HG02763 (cell line): Measurements from ENCODE around the gene UGGT2.
"Not testable (repeated sequence)": the region's sequence is repeated elsewhere in the genome, so short reads cannot be mapped to it uniquely, and the experiment has no call there.

Experiments used
- ATAC-seq: cut with Tn5 transposase; IDR thresholded peaks from one replicate; pipeline ENCODE4 v1.9.1; 2021; ENCODE audit warnings: mild to moderate bottlenecking, moderate library complexity; ENCODE audit not compliant: unreplicated experiment

The UGGT2 gene

DNA sequence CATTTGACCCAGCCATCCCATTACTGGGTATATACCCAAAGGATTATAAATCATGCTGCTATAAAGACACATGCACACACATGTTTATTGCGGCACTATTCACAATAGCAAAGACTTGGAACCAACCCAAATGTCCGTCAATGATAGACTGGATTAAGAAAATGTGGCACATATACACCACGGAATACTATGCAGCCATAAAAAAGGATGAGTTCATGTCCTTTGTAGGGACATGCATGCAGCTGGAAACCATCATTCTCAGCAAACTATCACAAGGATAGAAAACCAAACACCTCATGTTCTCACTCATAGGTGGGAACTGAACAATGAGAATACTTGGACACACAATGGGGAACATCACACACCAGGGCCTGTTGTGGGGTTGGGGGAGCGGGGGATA lies 2.2 kb downstream of the UGGT2 start:
- ATAC-seq: not testable (repeated sequence)

GRCh38 chr13:96046449-96047126 lies 6.6 kb downstream of the UGGT2 start:
- not testable (repeated sequence) for ATAC-seq

- no peak for ATAC-seq
These were observed 9.0 kb downstream of the UGGT2 start for GRCh38 chr13:96044238-96044637.

GRCh38 chr13:96041326-96042110 lies 11.7 kb downstream of the UGGT2 start:
- no peak for ATAC-seq

- no peak for ATAC-seq
These were observed 16.7 kb downstream of the UGGT2 start for GRCh38 chr13:96036515-96036914.

- ATAC-seq: no peak
These were observed 18.5 kb downstream of the UGGT2 start for GRCh38 chr13:96034662-96035061.

DNA sequence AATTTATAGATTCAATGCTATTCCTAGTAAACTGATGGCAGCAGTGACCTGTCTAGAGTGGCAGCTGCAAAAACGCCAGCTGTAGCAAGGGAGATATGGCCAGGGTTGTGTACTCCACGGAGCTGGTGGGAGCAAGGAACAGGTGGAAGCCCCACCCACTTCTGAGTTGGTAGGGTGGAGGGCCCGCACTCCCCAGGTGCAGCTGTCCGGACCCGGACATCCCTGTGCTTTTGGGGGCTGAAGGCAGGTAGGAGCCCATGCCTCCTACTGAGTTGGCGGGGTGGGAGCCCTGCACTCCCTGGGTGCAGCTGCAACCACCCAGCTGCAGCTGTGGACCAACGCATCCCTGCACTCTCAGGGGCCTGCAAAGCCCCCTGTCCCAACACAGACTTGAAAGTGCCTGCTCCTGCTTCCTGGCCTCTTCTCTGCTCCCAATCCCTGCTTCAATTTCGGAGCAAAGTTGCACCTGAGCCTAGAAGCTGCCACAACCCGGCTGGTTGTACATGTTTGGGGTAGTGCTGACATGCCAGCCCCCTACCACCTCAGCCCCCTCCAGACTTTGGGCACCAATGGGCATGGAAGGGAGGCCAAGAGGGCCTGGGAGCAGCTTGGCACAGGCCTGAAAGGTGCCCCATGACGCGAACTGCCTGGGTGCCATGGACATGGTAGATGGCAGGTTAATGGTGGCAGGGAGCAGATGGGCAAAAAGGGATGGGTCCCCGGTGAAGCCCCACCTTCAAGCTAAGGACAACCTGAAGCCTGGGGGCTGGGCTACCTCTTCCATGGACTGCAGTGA lies 19.8 kb downstream of the UGGT2 start:
- no peak for ATAC-seq

GRCh38 chr13:96032717-96033116 lies 20.5 kb downstream of the UGGT2 start:
- no peak for ATAC-seq

- ATAC-seq: no peak
These were observed 24.2 kb downstream of the UGGT2 start for GRCh38 chr13:96029002-96029401.

DNA sequence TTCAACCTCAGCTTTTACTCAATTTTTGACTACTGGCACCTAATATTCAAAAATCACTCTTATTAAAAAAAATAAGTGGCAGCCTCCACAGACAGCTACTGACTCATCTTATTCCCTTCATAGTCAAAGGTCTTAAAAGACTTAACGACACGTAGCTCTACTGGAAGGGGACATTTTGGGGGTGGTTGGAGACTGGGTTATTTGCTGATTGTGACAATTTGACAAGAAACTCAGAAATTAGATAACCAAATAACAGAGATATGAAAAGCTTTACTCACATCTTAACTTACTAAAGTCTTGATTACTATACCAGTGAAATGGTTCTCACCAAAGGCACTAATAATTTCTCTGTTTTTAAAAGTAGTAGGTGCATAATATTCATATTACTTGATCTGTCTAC lies 25.7 kb downstream of the UGGT2 start:
- no peak for ATAC-seq

- no peak for ATAC-seq
These were observed 27.9 kb downstream of the UGGT2 start for GRCh38 chr13:96025283-96025682.

DNA sequence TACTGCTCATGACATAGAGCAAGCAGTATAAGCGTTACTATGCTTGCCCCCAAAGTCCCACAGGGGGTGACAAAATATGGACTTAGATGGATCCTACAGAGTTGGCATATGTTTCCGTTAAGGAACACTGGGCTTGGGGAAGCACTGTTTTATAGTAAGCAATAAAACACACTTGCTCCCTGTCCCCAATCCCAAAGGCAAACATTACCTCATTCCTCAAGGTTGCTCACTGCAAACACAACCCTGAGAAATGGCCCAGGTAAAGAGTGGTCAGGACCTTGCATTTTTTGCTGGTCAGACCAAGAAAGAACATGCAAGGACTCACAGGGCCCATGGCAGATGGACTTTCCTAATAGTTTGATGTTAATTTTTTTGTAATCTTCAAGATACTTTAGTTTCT lies 32.3 kb downstream of the UGGT2 start:
- no peak for ATAC-seq

DNA sequence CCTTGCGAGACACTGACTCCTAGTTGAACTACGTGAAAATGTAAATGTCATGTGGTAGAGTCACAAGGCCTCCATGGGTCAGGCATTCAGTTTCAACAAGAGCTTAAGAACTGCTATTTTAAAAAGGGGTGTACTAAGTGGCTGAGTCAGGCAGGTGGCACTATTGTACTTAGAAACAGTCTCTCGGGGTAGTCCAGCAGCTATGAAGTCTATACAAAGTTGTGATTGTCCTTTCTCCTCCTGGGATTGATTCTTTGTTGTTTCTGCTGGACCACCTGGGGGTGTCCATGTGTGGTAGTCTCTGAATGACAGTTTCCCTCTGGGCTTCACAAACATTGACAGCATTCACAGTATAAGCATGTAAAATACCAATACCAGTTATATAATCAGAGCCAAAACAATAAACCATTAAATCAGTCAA lies 33.0 kb downstream of the UGGT2 start:
- ATAC-seq: peak; percentile 87

GRCh38 chr13:96018135-96018534 lies 35.1 kb downstream of the UGGT2 start:
- no peak for ATAC-seq

GRCh38 chr13:96011291-96011872 lies 41.8 kb downstream of the UGGT2 start:
- no peak for ATAC-seq

- ATAC-seq: no peak
These were observed 49.9 kb downstream of the UGGT2 start for GRCh38 chr13:96003304-96003703.

- no peak for ATAC-seq
These were observed 50.7 kb downstream of the UGGT2 start for GRCh38 chr13:96002322-96003131.

DNA sequence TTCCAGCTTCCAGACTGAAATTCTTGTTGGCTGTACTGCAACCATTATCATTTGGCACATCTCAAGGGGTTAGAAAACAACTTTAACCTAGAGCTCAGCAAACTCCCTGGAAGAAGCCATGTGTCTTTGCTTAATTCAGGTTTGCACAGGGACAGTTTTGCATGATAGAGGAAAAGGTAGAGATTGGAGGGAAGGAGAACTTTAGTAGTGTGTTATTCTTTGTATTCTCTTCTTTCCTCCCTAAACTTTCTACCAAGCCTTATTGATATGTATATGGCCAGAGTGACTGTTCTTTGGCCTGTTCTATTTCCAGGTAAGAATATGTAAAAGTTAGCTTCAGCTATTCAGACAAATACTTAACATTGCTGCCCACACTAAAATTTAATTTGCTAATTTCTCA lies 53.1 kb downstream of the UGGT2 start:
- ATAC-seq: no peak

DNA sequence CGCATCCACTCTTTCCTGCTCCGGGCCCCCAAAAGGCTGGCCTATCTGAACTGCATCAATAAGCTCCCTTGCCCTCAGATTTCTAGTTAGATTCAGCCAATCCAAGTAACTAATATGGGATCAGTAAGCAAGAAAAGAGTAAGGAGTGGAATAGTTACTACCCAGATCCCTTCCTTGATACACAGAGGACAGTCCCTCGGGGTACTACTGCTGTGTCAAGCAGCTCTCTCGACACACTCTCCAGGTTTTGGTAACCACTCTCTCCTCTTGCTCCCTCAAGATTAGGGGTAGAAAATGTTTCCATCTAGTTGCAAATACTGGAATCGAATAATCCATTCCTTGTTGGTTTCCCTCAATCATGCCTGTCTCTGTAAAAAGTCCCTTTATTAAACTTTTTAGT lies 65.4 kb downstream of the UGGT2 start:
- no peak for ATAC-seq

DNA sequence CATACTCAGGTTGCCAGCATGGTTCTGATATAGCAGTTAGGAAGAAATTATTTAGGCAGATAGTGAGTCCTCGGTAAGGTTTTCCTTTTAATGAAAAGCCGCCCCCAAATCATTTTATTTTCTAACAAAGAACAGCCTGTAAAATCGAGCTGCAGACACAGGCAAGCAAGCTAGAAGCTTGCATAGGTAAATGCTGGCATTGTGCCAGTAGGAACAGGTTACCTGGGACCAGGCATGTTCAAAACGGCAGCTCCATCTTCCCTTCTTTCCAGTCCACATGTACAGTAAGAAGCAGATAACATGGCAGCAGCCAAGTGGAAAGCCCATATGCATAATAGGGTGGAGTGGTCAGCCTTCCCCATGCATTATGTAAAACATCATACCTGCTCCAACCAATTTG lies 71.1 kb downstream of the UGGT2 start:
- no peak for ATAC-seq
